Esophagus squamous epithelium (tissue), 5 donors: ENCODE measurements around the gene DUSP7. TPM values are rescaled to one million over a fixed set of nuclear protein-coding genes. Genes with fewer than 3 reads are reported as not detected.

Source experiments
- DNase-seq: peaks from one replicate; lab custom pipeline; 2025; lab: John Stamatoyannopoulos, UW
- H3K27ac ChIP-seq, 4 donors: fragments of 200-600 bp; sonication (generic); one replicate each; pipeline ENCODE4 v1.5.1; 2016 to 2019; ENCODE audit warnings: mild to moderate bottlenecking in 1 of 4
- H3K27me3 ChIP-seq, 4 donors: fragments of 200-600 bp; sonication (generic); 1 replicate in 3 of 4; 2 replicates in 1 of 4; pipeline versions ENCODE4 v1.5.1 to v1.6.0; 2017 to 2021; ENCODE audit warnings: antibody characterized with exemption in 1 of 4
- H3K36me3 ChIP-seq, 3 donors: fragments of 200-600 bp; sonication (generic); one replicate each; pipeline ENCODE4 v1.5.1; 2016 to 2019
- H3K4me1 ChIP-seq, 3 donors: fragments of 200-600 bp; sonication (generic); one replicate each; pipeline ENCODE4 v1.5.1; 2017 to 2019
- H3K4me3 ChIP-seq, 4 donors: fragments of 200-600 bp; sonication (generic); 1 replicate in 3 of 4; 2 replicates in 1 of 4; pipeline ENCODE4 v1.5.1; 2016 to 2019; ENCODE audit warnings: mild to moderate bottlenecking in 2 of 4, moderate library complexity in 1 of 4
- H3K9me3 ChIP-seq, 3 donors: fragments of 200-600 bp; sonication (generic); one replicate each; pipeline ENCODE4 v1.5.1; 2016 to 2019
- POLR2A ChIP-seq, 4 donors: fragments of 450-650 bp; IDR thresholded peaks; one replicate each; pipeline ENCODE4 v1.6.1; 2017; ENCODE audit warnings: antibody characterized with exemption in 4 of 4, mild to moderate bottlenecking in 4 of 4, moderate library complexity in 3 of 4
- WGBS, 2 donors: methylation state at CpG; one replicate each; pipeline ENCODE4 v1.1.5; 2018; 5-methylcytosine and 5-hydroxymethylcytosine counted together
- intact Hi-C: fragments of 100-400 bp; cut with DNase I; formaldehyde crosslinking; loops from one replicate; pipeline ENCODE4 v1.15.0; 2022
- total RNA-seq, 4 donors: library from RNA; depleted of rRNA; stranded (reverse); fragments of >200 nt; gene quantifications; one replicate each; pipeline ENCODE4 v1.1.0, GENCODE V29; 2016
- TF ChIP-seq, protein P1 (sequence below), 6 experiments: fragments of 450-650 bp in 4 of 6; fragments of 200-600 bp in 2 of 6; sonication (generic) in 2 of 6; IDR thresholded peaks; one replicate each; pipeline ENCODE4 v1.5.1; 2016 to 2019; ENCODE audit warnings: antibody characterized with exemption in 6 of 6, mild to moderate bottlenecking in 4 of 6, moderate library complexity in 4 of 6
- donor health status: DM: yes; HTN: yes; CAD: no.

DUSP7 gene
- total RNA-seq, 4 donors from 2014 or later, result 49.3 to 105 (median 62.1) TPM

DNA sequence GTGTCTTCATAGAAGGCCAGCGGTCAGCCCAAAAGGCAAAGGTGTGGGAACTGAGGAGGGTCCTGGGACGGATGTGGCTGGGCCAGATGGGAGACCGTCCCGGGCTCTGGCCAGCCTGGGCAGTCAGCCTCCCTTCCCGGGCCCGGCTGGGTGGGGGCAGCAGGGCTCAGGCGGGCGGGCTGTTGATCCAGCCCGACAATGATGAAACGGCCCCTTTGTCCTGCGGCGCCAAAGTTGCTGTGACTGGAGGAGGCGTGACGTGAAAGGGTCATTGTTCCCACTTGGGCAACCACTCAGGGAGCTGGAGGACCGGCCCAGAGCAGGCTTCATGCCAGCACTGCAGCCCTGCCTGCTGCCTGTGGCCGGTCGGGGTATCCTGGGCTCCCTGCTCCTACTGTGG lies 16.5 kb downstream of the DUSP7 start:
- intact Hi-C loops, result no loop called here
- Histone ChIP-seq H3K27ac (peak overlapping the region in 3 of 4 donors; percentile 54 to 57 (median 56)), H3K27me3 (no peaks in the 10 kb centered on the region), H3K4me1 (peaks cover 21 to 74% (median 35%) of the 10 kb centered on the region in 3 donors), H3K9me3 (no peaks in the 10 kb centered on the region), H3K4me3 (peak overlapping the region in 1 of 4 donors; percentile 8), H3K36me3 (no peaks in the 10 kb centered on the region)
- no peak for DNase-seq
- TF ChIP-seq POLR2A (IDR thresholded peaks at IDR 0.05), result no peak
- TF ChIP-seq, protein P1, sequence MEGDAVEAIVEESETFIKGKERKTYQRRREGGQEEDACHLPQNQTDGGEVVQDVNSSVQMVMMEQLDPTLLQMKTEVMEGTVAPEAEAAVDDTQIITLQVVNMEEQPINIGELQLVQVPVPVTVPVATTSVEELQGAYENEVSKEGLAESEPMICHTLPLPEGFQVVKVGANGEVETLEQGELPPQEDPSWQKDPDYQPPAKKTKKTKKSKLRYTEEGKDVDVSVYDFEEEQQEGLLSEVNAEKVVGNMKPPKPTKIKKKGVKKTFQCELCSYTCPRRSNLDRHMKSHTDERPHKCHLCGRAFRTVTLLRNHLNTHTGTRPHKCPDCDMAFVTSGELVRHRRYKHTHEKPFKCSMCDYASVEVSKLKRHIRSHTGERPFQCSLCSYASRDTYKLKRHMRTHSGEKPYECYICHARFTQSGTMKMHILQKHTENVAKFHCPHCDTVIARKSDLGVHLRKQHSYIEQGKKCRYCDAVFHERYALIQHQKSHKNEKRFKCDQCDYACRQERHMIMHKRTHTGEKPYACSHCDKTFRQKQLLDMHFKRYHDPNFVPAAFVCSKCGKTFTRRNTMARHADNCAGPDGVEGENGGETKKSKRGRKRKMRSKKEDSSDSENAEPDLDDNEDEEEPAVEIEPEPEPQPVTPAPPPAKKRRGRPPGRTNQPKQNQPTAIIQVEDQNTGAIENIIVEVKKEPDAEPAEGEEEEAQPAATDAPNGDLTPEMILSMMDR (IDR thresholded peaks at IDR 0.05), result no peak
- 50 to 70% methylated on average over 2 to 6 of the region's 17 CpGs for WGBS, 2 donors

DNA sequence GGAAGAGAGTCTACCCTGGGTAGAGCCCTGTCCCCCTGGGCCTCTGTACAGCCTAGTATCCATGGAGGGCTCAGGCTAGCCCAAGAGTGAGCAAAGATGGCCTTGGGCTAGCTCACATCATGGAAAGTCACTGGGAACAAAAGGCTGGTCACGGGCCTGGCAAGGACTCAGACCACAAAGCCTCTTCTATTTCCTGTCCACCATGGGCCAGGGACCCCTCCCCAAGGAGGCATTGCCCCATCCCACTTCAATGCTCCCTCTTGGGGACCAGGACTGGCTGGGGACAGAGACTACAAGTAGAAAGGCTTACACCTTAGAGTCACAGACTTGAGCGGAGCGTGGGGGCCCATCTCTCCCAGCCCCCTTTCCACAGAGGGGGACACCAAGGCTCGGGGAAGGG lies 16.9 kb downstream of the DUSP7 start:
- Histone ChIP-seq H3K4me1 (peaks cover 20 to 70% (median 33%) of the 10 kb centered on the region in 3 donors), H3K9me3 (no peaks in the 10 kb centered on the region), H3K27ac (peak overlapping the region in 3 of 4 donors; percentile 54 to 57 (median 56)), H3K4me3 (no peak overlapping the region), H3K36me3 (no peaks in the 10 kb centered on the region), H3K27me3 (no peaks in the 10 kb centered on the region)
- no peak for DNase-seq
- WGBS, 2 donors, result 60 to 69% methylated on average over 2 to 3 of the region's 4 CpGs
- TF ChIP-seq, protein P1 (IDR thresholded peaks at IDR 0.05), result no peak
- intact Hi-C loops, result no loop called here

DNA sequence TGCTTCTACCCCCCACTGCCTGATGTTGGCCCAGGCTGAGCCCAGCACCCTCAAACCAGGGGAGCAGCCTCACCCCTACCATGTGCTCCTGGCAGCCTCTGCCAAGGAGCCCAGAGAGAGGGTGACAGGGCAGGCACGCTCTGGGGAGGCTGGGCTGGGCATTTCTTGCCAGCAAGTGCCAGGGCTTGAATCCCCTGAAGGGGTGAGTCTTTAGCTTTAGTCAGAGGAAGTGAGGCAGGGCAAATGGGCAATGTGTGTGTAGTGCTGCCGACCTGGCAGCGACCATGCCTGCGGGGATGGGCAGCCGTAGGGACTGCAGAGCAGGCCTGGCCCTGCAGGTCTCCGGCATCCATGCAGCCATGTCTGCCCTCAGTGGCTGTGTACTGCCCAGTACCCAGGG lies 18.1 kb downstream of the DUSP7 start:
- Histone ChIP-seq H3K9me3 (no peaks in the 10 kb centered on the region), H3K27me3 (no peaks in the 10 kb centered on the region), H3K27ac (peak overlapping the region in 1 of 4 donors; percentile 31), H3K36me3 (no peaks in the 10 kb centered on the region), H3K4me3 (no peak overlapping the region), H3K4me1 (peaks cover 20 to 63% (median 36%) of the 10 kb centered on the region in 3 donors)
- WGBS, 2 donors, result 77% methylated on average over 6 of the region's 6 CpGs; no CpG with 5 or more reads in 1 of the 2 donors
- TF ChIP-seq, protein P1 (IDR thresholded peaks at IDR 0.05), result no peak
- no peak for TF ChIP-seq POLR2A (IDR thresholded peaks at IDR 0.05)
- no peak for DNase-seq
- intact Hi-C loops, result no loop called here

DNA sequence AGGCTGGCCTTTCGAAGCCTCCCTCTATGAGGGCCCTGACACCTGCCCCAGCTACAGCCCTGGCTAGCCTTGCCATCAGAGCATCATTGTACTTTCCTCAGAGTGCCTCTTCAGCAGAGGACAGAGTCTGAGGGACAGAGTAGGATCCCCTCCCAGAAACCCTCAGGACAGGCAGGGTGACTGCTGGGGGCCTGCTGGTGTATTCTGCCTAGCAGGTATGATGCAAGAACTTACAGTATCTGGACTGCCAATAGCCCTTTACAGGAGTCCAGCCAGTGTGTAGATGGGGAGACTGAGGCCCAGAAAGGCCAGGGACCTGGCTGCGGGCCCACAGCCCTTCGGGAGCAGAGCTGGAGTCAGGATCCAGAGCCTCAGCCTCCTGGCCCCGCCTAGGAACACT lies 19.1 kb downstream of the DUSP7 start:
- Histone ChIP-seq H3K27ac (no peak overlapping the region), H3K4me3 (no peak overlapping the region), H3K36me3 (no peaks in the 10 kb centered on the region), H3K27me3 (no peaks in the 10 kb centered on the region), H3K4me1 (peaks cover 20 to 69% (median 45%) of the 10 kb centered on the region in 3 donors), H3K9me3 (no peaks in the 10 kb centered on the region)
- intact Hi-C loops, result no loop called here
- DNase-seq, result no peak
- TF ChIP-seq, protein P1 (IDR thresholded peaks at IDR 0.05), result no peak
- no peak for TF ChIP-seq POLR2A (IDR thresholded peaks at IDR 0.05)
- 80 to 100% methylated on average over 1 of the region's 4 CpGs for WGBS, 2 donors

DNA sequence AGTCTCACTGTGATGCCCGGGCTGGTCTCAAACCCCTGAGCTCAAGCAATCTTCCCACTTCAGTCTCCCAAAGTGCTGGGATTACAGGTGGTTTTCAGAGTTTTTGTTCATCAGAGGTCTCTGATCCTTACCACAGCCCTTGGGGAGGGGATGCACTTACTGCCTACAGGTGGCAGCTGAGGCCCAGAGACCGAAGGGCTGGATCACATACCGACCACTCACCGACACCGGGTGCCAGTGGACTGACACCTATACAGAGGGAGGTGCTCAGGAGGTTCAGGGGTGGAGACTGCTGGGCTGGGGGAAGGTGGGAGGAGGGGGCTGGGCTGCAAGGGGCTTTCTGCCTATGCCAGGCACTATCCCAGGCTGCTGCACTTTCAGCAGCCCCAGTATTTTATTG lies 19.5 kb downstream of the DUSP7 start:
- H3K4me3 ChIP-seq, result no peak overlapping the region
- 41 to 67% methylated on average over 3 to 5 of the region's 5 CpGs for WGBS, 2 donors
- intact Hi-C loops, result no loop called here
- H3K36me3 ChIP-seq, result no peaks in the 10 kb centered on the region
- no peaks in the 10 kb centered on the region for H3K27me3 ChIP-seq
- H3K9me3 ChIP-seq, result no peaks in the 10 kb centered on the region
- H3K4me1 ChIP-seq, result peaks cover 20 to 72% (median 45%) of the 10 kb centered on the region in 3 donors
- no peak for DNase-seq
- no peak overlapping the region for H3K27ac ChIP-seq
- TF ChIP-seq, protein P1 (IDR thresholded peaks at IDR 0.05), result no peak
